Measurements from ENCODE around the gene ANGPTL8. TPM values are rescaled to one million over a fixed set of nuclear protein-coding genes. Genes with fewer than 3 reads are reported as not detected.
A peak's percentile ranks its signal among the peaks of the same experiment; 100 is the strongest.

Gene ANGPTL8
- total and polyA plus RNA-seq, 8 donors, result 0.38 to 2.2 (median 1.4) TPM; not detected in 4

DNA sequence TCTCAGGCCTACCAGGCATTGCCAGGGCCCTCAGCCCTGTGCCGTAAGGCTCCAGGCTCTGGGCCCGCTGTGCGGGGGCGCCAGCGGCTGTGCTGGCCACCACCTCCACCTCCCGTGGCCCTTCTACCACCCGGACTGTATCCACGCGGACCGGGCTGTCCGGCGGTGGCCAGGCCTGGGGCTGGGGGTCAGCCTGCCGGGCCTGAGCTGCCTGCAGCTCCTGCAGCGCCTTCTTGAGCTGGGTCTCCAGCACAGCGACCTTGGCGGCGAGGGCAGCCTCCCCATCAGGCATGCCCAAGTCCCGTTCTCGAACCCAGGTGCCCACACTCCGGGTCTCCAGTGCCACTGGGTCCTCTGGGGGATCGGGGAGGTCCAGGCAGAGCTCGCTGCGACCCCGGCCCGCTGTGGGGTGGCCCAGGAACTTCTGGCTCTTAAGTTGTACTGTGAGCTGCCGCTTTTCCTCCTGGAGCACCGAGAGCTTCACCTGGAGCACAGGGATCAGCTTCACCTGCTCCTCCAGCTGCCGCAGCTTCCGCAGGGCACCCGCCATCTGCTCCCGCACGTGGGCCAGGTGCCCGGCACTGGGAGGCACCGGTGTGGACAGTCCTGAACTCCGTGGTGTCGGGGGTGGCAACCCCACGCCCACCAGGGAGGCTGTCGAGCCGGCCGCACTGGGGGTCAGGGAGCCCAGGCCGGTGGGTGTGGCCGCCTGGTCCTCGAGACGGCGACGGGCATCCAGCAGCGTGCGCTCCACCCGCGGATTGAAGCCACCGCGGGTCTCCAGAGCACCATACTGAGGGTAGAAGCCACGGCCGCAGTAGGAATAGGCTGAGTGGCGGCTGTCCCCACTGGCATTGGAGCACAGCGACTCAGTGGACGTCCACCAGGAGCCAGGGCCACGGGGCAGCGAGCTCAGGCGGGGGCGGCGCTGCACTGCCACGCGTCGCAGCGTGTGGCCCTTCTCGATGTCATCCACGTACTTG lies 46.2 kb upstream of the ANGPTL8 start:
- Histone ChIP-seq H3K9me3 (no peaks in the 10 kb centered on the region), H3K4me3 (no peak overlapping the region), H3K4me1 (peaks cover 0 to 10% (median 1%) of the 10 kb centered on the region in 3 donors), H3K27me3 (no peaks in the 10 kb centered on the region), H3K36me3 (peaks cover 0 to 18% (median 10%) of the 10 kb centered on the region in 3 donors), H3K27ac (no peak overlapping the region)
- FAIRE-seq (no peak), DNase-seq (peak in 1 of 6 donors; percentile 73), ATAC-seq (no peak)
- intact Hi-C loops (cut with DNase I), result no loop called here
- TF ChIP-seq, protein P1, sequence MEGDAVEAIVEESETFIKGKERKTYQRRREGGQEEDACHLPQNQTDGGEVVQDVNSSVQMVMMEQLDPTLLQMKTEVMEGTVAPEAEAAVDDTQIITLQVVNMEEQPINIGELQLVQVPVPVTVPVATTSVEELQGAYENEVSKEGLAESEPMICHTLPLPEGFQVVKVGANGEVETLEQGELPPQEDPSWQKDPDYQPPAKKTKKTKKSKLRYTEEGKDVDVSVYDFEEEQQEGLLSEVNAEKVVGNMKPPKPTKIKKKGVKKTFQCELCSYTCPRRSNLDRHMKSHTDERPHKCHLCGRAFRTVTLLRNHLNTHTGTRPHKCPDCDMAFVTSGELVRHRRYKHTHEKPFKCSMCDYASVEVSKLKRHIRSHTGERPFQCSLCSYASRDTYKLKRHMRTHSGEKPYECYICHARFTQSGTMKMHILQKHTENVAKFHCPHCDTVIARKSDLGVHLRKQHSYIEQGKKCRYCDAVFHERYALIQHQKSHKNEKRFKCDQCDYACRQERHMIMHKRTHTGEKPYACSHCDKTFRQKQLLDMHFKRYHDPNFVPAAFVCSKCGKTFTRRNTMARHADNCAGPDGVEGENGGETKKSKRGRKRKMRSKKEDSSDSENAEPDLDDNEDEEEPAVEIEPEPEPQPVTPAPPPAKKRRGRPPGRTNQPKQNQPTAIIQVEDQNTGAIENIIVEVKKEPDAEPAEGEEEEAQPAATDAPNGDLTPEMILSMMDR (IDR thresholded peaks at IDR 0.05), result no peak
- 95 to 97% methylated on average over 63 to 68 of the region's 68 CpGs for WGBS, 2 donors

DNA sequence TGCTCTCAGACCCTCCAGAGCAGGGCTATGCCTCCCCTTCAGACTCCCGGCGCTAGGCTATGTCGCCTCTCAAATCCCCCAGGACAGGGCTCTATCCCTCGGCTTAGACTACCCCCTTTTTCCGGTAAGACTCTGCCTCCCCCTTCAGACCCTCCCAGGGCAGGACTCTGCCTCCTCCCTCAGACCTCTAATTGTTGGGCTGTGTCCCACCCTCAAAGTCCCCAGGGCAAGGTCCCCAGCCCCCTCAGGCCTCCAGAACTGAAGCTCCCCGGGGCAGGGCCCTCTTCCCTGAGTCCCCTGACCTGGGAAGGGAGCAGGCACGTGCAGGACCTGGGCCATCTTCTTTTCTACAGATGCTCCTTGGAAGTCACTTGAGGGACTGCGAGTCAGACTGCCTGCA lies 45.2 kb upstream of the ANGPTL8 start:
- intact Hi-C loops (cut with DNase I), result no loop called here
- no peak overlapping the region for H3K27ac ChIP-seq
- ATAC-seq (no peak), DNase-seq (no peak), FAIRE-seq (no peak)
- no peaks in the 10 kb centered on the region for H3K27me3 ChIP-seq
- TF ChIP-seq, protein P1 (IDR thresholded peaks at IDR 0.05), result no peak
- H3K4me1 ChIP-seq, result peaks cover 0 to 10% (median 5%) of the 10 kb centered on the region in 3 donors
- H3K9me3 ChIP-seq, result no peaks in the 10 kb centered on the region
- no peak overlapping the region for H3K4me3 ChIP-seq
- WGBS, 2 donors, result 91 to 95% methylated on average over 8 of the region's 8 CpGs
- H3K36me3 ChIP-seq, result peaks cover 0 to 18% (median 10%) of the 10 kb centered on the region in 3 donors

DNA sequence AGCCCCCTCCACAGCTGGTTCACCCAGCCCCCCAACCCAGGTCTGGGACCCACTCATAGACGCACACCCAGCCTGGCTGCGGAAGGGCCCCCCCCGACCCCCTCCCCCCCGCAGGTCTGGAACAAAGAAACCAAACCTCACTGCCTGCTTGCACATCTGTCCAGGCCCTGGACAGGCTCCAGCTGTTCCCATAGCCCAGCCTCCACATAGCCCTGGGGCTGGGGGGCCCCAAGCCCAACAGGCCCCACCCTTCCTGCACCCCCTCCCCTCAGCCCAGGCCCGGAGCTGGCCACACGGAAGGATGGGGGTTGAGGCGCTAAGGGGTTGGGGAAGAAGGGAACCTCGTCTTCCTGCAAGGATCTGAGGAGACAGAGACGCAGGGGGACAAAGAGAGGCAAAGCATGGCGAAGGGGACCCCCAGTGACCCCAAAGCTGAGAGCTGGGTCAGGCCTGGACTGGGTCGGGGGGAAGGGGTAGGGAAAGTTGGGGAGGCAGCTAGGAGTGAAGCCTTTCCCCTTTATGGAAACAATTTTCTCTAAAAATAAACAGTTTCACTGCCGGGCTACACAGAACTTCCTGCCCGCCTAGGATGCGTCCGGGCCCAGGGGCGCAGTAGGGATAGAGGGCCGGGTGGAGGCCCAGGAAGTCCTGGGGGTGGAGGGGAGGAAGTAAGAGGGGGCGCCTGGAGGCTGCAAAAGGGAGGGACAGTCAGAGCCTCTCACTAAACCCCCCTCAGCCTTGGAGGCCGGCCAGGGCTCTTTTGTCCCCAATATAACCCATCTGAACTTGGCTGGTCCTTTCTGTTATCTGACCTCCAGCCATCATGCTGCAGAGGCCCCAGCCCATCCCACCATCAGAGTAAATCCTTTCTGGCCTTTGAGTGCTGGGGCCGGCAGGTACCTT lies 44.5 kb upstream of the ANGPTL8 start:
- H3K4me3 ChIP-seq, result peak overlapping the region in 1 of 4 donors; percentile 12
- no peaks in the 10 kb centered on the region for H3K27me3 ChIP-seq
- H3K9me3 ChIP-seq, result no peaks in the 10 kb centered on the region
- intact Hi-C loops (cut with DNase I), result no loop called here
- ATAC-seq (no peak), FAIRE-seq (no peak), DNase-seq (peak in 2 of 6 donors; percentile 40 to 66)
- WGBS, 2 donors, result 50 to 51% methylated on average over 19 of the region's 20 CpGs
- peaks cover 0 to 18% (median 10%) of the 10 kb centered on the region in 3 donors for H3K36me3 ChIP-seq
- H3K27ac ChIP-seq, result no peak overlapping the region
- TF ChIP-seq, protein P1 (IDR thresholded peaks at IDR 0.05), result no peak
- peaks cover 0 to 5% (median 5%) of the 10 kb centered on the region in 3 donors for H3K4me1 ChIP-seq

DNA sequence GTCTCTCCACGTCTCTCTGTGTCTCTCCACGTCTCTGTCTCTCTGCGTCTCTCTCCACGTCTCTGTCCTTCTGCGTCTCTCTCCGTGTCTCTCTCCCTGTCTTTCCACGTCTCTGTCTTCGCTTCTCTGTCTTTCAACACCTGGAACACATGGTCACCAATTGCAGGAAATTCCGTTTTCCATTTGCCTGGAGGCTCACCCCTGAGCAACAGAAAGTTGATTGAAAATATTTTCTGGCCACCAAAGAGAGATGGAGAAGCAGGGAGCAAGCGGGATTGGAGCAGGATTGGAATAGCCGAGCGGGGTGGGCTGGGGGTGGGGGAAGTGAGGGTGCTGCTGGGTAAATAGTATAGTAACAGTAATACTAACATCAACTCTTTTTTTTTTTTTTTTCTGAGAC lies 43.7 kb upstream of the ANGPTL8 start:
- ATAC-seq (no peak), DNase-seq (no peak), FAIRE-seq (no peak)
- Histone ChIP-seq H3K27me3 (no peaks in the 10 kb centered on the region), H3K9me3 (no peaks in the 10 kb centered on the region), H3K36me3 (peaks cover 0 to 18% (median 10%) of the 10 kb centered on the region in 3 donors), H3K27ac (no peak overlapping the region), H3K4me3 (peak overlapping the region in 1 of 4 donors; percentile 12), H3K4me1 (peaks cover 0 to 5% (median 0%) of the 10 kb centered on the region in 3 donors)
- WGBS, 2 donors, result 77 to 83% methylated on average over 12 of the region's 12 CpGs
- TF ChIP-seq, protein P1 (IDR thresholded peaks at IDR 0.05), result no peak
- intact Hi-C loops (cut with DNase I), result no loop called here
